GM12873 (cell line): ENCODE data around the gene LCTL.

Experiments
- TF ChIP-seq, protein P1 (sequence below): IDR thresholded peaks from 2 replicates; pipeline ENCODE4 v1.5.1; 2012; ENCODE audit warnings: low read depth, mild to moderate bottlenecking, moderate library complexity, low read length, control low read depth; ENCODE audit not compliant: insufficient read depth; ENCODE audit errors: missing control alignments

Gene LCTL

DNA sequence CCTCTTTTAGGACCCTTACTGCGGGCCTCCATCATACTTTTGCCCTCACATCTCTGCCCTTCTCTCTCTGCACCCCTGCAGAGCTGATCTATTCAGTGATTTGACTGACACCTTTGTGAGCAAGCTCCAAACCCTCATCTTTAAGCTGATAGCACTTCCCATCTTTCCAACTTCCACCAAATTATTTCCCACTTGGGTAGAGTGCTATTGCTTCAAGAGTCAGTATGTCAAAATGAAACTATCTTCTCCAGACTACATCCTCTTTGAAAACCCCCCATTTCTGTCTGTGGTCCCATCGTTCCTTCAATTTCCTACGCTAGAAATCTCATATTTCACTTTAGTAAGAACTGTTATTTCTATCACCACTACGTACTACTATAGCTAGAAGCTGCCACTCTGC lies 41.0 kb downstream of the LCTL start:
- TF ChIP-seq, protein P1, sequence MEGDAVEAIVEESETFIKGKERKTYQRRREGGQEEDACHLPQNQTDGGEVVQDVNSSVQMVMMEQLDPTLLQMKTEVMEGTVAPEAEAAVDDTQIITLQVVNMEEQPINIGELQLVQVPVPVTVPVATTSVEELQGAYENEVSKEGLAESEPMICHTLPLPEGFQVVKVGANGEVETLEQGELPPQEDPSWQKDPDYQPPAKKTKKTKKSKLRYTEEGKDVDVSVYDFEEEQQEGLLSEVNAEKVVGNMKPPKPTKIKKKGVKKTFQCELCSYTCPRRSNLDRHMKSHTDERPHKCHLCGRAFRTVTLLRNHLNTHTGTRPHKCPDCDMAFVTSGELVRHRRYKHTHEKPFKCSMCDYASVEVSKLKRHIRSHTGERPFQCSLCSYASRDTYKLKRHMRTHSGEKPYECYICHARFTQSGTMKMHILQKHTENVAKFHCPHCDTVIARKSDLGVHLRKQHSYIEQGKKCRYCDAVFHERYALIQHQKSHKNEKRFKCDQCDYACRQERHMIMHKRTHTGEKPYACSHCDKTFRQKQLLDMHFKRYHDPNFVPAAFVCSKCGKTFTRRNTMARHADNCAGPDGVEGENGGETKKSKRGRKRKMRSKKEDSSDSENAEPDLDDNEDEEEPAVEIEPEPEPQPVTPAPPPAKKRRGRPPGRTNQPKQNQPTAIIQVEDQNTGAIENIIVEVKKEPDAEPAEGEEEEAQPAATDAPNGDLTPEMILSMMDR = no peak

DNA sequence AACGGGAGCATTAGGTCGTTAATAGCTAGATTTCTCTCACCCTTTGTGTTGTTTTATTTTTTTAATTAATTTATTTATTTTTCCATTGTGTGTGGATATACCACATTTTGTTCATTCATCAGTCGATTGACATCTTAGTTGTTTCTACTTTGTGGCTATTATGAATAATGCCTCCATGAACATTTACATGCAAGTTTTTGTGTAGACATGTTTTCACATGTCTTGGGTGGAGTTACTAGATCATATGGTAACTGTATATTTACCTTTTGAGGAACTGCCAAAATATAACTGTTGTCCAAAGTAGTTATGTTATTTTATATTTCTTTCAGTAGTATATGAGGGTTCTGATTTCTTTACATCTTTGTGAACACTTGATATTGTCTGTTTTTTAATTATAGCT lies 41.9 kb downstream of the LCTL start:
- TF ChIP-seq, protein P1 = no peak

DNA sequence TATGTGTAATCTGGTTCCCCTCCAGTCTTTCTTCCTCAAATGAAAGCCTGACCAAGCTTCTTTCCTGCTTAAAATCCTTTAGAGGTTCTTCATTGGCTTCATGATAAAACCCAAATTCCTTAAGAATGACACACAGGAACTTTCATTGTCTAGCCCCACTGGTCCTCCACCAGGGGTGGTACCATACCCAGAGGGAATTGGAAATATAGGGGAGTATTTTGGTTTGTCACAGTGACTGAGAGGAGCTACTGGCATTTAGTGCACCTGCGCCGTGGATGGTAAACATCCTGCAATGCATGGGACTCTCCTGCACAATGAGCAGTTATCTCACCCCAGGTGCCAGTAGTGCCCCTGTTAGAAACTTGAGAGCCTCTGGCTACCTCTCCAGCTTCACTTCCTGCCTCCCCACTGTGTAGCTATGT lies 49.9 kb downstream of the LCTL start:
- TF ChIP-seq, protein P1 = no peak

DNA sequence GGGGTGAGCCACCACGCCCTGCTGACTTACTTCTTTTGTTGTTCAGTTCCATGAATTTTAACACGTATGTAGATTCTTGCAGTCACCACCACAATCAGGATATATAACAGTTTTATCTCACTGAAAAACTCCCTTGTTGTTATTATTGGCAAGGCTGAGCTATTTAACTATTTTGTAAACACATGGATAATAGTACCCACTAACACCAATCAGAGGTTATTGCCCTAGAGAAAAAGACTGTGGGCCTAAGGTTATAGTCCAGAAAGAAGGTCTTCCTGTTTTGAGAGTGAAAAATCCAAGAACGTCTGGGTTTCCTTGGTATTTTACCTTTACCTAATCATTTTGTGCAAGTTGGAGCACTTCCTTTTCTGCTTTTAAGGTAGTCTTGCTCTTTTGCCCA lies 51.2 kb downstream of the LCTL start:
- TF ChIP-seq, protein P1 = no peak

DNA sequence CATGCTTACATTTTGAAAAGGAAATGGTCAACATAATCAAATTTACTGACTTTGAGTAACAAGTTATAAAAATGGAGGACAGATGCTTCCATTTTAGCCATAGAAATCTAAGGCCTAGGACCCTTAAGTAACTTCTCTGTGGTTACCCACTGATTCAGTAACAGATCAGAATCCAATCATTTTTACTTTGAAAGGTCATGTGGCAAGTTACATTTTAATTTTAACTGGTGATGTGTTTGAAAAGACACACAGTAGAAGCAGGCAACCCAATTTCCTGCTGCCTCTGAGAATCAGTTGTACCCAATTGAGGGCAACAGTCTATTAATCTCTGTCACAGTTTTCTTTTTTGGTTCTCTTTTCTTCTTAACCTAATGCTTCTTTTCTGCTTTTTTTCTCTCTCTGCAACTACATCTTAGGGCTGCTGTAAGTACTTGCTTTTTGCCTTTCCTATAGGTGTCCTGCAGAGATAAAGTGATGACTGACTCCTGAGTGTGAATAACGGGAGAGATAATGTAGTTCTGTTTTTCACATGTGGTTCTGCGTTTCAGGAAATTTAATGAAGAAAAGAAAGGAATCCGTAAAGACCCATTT lies 57.4 kb downstream of the LCTL start:
- TF ChIP-seq, protein P1 = no peak

DNA sequence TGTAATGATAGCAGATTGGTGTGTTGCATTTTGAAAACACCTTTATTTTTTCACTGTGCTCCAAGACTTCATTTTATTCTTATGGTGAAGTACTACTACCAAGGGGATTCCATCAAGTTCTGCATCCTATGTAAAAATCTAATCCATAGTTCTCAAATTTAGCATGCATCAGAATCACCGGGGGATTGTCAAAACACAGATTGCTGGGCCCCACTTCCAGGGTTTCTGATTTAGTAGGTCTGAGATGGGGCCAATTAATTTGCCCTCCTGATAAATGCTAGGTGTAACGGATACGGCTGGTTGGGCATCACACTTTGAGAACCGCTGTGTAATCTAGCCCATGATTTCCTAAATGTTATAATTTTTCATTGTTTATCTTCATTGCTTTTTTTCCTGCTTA lies 60.0 kb downstream of the LCTL start:
- TF ChIP-seq, protein P1 = no peak

DNA sequence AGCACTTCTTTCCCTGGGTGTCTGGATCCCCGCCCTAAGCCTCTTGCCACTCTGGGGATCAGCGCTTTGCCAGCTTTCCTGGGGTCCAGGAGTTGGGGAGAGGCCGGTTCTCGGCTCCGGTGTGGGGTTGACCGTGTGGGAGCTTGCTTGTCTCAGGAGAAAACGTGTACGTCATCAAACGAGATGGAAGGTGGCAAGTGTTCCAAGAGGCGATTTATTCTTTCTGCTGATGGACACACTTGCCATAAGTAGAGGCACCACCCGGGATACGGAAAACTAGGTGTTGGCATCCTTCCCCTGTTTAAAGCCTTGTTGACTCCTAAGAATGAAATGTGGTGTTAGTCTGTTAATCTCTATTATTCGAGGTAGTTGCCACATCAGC lies 60.4 kb downstream of the LCTL start:
- TF ChIP-seq, protein P1 = no peak
